ENCODE data around the gene C4orf36.

Gene C4orf36

DNA sequence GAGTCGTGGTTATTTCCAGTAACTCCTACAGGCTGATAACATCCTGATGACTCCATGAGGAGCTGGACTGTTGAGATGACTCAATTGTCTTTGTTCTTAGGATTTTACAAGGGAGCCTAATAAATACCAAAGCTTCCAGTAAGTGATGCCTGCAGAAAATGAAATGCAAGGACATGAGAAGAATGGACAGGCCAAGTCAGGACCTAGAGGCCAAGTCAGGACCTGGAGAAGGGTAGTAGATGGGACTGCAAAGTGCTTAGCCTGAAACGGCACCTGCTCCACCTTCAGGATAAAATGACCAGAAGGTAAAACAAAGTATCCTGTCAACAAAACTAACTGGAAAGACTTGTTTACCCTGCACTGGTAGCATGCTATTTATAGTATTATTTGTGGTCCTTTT is 36.6 kb downstream of the C4orf36 start:
- peak; percentile 76 for DNase-seq

DNA sequence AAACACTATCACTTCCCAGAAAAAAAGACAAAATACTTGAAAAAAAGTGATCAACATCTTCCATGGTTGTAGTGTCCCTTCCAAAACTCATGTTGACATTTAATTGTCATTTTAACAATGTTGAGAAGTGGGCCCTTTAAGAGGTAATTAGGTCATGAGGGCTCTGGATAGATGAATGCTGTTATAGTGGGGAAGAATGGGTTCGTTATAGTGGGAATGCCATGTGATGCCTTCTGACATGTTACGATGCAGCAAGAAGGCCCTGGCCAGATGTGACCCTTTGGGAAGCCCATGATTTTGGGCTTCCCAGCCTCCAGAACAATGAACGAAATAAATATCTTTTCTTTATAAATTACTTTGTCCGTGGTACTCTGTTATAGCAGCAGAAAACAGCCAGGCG is 39.0 kb downstream of the C4orf36 start:
- DNase-seq: no peak

DNA sequence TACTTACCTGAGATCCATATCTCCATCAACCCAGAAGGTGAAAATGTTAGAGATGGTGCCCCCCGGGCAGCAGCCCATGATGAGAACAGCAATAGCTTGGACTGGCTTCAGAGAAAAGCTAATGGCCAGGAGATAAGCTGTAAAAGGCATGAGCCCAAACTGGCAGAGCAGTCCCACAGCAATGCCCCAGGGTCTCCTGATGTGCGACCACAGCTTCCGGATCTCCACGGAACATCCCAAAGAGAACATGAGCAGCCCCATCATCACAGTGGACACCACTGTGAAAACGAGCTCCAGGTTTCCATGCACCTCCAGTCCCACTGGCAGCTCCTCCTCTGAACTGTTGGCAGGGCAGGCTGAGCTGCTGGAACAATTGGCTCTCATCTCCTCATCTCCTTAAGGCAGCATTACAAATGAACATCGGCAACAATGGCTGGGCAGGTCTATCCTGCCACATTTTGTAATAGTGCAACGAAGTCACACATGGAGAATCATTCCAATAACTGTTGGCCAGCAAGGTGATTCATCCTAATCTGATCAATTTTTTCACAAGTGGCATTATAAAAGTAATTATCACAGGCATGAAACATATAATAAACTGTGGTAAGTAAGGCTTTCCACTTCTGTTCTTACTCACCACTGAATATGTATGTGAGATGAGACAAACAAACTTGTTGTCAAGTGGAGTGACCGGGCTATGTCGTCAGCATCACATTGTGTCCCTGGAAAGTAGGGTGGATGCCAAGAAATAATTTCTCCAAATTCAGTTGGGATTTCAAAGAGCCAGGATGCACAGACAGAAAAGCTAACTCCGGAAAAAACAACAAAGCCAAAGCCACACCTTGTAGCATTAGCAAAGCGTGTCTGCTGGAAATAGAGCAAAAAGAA is 43.2 kb downstream of the C4orf36 start, which contains the start of gene SLC10A6:
TSS of gene SLC10A6 (minus strand) at position 653 of the 888 bp plus-strand sequence. CDS start at position 384, 269 bp downstream.
- DNase-seq: no peak

DNA sequence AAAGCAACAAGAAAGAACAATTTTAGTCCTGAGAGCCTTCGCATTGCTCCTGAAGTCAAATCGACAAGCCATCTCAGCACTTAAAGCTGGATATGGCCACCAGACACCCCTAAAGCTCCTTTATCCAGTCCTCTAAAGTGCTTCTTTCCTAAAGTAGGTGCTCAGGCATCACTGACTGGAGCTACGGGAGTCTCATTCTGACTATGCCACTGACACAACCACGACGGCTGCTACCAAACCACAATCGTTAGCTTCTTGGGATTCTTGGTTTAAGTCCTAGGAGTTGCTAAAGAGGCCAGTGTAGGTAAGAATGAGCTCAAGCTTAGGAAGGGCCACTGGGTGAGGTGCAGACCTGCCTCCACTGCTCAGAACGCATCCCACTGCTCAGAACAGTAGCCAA is 44.1 kb downstream of the C4orf36 start:
- DNase-seq: peak; percentile 47

DNA sequence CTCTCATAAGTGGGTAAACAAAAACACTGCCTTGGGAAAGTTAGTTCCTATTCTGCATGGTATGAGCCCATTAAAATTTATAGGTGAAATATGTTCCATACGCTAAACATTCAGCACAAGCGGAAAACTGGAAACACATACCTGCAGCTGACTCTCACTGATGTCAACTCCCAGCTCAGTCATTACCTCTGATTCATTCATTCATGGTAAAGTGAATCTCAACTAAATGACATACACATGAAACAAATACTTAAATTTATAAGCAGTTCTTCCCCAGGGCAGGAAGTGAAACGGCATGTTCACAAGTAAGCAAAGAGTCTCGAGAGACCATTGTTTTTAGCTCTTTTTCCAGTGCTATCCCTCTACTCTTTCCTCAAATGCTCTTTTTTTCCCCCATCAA is 44.7 kb downstream of the C4orf36 start:
- DNase-seq: no peak

DNA sequence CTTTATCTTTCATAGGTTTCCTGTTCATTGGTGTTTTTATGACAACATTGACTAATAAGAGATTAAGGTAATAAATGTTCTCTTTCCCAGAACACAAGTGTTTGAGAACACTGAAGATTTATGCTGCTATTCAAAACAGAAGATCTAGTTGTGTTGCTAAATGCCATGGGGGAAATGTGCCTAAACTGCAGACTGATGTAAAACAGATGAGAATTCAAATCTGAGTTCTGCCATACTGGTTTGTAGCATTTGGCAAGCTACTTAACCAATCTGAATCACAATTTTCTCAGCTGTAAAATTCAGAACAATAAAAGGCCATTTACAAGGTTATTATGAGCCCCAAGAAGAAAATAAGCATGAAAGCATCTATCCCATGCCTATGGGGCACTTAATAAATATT is 45.3 kb downstream of the C4orf36 start:
- DNase-seq: no peak

DNA sequence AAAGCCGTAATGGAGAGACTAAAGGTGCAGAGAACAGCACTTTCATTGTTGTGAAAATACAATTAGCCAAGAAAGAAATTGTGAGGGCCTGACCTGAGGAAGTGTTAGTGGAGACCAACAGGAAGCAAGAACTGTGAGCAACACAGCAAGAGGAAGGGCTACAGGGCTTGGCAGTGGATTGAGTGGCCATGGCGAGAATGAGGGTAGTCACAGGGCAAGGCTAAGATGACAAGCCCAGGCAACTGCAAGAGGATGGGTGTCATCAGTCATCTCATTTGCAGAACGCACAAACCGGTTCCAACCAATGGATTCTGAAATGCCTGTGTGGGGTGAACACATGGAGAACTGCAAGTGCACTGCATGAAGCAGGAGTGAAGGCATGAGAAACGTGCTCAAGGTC is 46.6 kb downstream of the C4orf36 start:
- DNase-seq: no peak

DNA sequence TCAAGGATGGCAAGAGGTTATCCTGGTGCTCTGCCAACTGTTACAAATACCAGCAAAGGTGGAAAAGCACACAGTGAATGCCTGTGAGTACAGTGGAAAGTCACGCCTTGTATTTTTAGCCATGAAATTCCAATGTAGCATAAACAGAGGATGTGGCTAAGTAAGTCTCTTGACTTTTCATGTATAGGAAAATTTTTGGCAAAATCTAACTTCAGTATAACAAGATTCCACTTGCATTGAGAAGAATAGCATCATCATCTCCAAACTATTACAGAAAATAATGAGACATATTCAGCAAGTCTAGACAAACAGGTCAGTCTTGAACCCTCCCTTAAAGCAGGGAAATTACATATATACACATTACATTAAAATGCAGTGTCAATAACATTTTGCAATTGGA is 50.9 kb downstream of the C4orf36 start:
- peak; percentile 28 for DNase-seq

DNA sequence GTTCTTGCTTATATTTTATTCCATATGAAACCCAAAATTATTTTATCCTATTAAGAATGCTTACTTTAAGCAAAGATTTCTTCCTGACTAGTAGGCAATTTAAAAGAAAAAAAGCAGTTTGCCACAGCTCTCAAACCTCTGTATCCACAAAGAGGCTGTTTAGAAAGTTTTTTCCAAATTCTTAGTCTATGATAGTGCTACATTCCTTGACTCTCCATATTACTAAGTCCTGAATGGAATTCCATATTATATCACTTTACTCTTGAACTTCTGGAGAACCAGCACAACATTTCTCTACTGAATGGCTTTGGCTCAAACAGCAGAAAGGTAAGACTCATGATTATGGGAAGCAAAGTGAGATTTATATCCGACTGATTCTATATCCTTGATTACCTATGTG is 51.4 kb downstream of the C4orf36 start:
- peak; percentile 25 for DNase-seq

DNA sequence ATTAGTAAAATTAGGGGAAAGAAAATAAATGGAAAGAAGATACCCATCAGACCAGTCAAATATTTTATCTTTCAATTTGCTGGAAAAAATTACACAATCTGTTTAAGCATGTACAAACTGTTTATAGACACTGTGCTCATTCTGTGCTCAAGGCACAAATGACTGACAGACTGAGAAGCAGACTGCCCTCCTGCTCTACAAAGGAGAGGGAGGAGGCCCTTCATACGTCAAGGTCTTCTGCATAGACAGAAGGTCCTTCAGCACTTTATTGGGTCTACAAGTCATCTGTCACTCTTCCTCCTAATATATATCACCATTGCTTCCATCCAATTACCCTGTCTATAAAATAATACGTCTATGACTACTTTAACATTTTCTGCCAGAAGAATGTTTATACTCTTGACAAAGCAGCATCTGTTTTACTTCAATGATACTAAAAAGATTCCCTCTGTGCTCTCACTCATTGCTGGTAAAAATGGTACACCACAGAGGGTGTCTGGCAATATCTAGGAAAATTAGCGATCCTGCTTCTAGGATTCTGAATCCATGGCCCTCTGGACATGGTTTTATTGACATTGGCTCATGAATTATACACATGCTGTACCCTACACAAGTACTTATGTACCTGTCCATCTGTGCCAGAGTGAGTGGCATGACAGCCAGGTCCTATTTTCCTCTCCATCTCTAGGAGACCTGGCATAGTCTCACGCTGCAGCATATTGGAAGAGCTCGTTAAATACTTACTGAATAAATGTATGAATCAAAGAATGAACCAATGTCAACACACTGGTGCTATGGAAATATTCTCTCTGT is 54.3 kb downstream of the C4orf36 start:
- DNase-seq: no peak

DNA sequence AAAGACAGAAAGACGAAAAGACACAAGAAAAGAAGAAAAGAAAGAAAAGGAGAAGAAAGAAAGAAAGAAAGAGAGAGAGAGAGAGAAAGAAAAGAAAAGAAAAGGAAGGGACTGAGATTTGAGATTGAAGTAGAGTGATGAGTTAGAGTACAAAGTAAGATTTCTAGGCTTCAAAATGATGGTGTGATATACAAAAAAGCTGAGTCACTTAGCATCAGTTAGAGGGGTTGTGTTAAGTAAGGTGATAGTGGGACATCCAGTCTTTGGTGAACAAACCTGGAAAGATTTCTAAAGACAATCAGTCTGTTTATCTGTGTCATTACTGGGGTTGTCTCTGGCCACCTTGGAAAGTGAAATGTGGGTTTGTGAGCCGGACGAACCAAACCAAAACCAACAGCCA is 56.5 kb downstream of the C4orf36 start:
- no peak for DNase-seq

DNA sequence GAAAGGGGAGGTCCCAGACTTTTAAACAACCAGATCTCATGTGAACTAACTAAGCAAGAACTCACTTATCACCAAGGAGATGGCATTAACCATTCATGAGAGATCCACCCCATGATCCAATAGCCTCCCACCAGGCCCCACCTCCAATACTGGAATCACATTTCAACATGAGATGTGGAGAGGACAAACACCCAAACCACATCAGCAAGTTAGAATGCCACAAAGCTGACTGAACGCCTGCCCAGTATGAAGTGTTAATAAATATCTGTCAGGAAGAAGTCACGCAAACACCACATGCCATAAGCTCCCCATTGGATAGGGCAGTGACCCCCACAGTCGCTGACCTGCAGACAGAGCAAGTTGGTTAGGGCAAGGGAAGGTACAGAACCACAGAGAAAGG is 57.3 kb downstream of the C4orf36 start:
- DNase-seq: peak; percentile 80

DNA sequence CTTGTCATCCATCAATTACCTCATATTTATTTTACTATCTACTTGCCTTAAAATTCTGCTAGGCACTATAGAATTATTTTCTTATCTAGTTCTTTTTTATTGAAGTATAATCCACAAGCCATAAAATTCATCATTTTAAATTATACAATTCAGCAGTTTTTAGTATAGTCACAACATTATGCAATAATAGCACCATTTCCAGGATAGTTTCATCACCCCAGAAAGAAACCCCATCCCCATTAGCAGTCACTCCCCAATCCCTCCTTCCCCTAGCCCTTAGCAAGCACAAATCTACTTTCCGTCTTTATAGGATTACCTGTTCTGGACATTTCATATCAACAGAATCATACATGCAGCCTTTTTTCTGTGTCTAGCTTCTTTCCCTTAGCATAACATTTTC is 58.6 kb downstream of the C4orf36 start:
- DNase-seq: no peak

DNA sequence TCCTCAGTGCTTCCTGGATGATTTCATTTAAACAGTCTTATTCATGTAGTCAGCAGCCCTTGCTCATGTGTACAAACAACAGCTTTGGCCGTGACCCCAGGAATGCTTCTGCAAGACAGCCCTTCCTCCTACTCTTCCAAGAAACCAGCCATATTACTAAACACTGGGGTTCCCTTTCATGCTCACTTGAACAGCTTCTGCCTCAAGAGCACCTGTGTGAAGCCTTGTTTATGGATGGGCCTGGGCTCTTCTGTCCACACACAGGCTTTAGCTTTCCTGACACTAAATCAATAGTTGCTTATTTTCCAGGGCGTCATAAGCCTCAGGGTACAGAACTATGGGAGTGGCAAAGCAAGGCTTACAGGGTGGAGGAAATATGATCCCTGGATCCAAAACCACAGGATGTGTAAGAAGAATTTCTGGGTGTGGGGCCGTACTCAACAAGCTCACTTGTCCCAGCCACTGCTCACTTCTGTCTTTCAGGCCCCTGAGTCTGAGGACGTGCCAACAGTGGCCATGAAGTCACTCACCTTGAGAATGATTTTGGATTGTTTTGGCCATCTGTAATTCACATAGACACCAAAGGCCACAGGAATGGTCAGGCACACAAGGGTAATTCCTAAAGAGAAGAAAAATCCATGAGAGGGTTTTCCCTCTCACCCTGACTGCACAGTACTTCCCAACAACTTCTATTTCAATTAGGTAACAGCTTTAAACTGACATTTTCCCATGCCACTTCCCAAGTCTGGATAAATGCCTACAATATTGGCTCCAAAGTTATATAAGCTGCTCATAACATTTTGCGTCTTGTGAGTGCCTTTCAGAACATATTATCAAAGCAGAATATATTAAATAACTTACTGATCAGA is 60.7 kb downstream of the C4orf36 start:
- peak; percentile 90 for DNase-seq
